Measurements from ENCODE around the gene CAMK2B.

Gene CAMK2B

GRCh38 chr7:44329888-44330287 lies 4.5 kb upstream of the CAMK2B start:
- no peak for DNase-seq (ENCODE audit: low read depth in 2 of 2)

DNA sequence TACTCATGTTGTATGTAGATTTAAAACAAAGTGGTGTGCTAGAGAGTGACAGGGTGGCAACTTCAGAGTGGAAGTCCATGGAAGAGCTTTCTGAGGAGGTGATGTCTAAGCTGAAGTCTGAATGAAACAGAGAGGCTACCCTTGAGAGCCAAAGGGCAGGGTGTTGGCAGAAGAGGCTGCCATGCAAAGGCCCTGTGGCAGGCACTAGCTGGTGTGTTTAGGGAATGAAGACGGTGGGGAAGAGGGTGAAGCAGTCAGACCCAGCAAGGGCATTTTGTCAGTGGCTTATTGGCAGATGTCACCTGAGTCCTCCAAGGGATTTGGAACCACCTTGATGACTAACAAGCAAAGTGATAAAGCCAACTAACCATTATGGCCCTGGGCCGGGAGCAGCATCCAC lies 3.7 kb upstream of the CAMK2B start:
- no peak for DNase-seq (ENCODE audit: low read depth in 2 of 2)

DNA sequence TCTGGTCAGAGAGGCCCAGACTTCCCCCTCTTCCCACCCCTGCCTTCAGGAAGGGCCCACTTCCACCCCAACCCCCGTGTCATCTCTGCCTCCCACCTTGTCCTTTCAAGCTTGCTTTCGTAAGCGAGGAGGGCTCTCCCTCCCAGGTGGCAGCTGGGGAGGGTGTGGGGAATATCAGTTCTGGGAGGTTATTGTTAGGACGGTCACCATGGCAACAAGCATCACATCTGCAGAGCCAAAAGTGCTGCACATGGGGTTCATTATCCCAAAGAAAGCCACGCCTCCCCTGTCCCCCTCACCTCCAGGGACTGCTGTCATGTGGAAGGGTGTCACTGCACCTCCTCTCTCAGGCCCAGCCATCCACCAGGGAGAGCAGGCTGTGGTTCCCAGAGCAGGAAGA lies 2.6 kb upstream of the CAMK2B start:
- DNase-seq (ENCODE audit: low read depth in 2 of 2): no peak

DNA sequence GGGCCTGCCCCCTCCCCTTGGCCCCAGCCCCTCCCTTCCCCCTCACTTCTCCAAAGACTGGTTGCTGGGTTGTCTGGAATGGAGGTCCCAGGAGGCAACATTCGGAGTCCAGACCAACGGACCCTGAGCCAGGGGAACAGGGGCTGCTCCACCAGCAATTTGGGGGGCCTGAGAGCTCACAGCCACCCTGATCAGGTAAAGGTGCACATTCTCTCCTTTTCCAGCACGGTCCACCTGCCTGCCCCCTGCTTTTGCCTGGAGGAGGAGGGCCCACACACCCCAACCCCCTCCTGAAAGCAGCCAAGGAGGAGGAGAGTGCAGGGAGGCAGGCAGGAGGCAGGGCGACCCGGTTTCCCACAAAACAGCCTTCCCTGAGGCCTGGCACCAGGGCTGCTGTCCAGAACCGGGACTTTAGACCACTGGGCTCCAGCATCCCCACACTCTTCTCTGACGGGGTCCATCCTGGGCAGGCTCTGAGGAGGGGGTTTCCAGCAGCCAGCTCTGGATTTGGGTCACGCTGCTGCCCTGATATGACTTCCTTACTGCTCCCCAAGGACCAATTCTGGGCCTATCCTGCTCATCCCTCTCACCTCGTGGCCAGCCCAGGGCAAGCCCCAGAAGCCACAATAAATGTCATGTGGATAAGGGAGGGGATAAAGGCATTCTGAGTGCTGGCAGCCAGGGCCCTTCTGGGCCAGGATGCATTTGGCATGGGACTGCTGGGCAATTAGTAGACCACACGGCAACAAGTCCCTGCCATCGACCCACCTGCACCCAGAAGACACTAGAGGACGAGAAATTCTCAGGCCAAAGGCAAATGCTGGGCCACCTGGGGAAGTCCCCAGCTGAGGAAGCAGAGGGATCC lies 1.1 kb upstream of the CAMK2B start:
- DNase-seq (ENCODE audit: low read depth in 2 of 2): no peak

DNA sequence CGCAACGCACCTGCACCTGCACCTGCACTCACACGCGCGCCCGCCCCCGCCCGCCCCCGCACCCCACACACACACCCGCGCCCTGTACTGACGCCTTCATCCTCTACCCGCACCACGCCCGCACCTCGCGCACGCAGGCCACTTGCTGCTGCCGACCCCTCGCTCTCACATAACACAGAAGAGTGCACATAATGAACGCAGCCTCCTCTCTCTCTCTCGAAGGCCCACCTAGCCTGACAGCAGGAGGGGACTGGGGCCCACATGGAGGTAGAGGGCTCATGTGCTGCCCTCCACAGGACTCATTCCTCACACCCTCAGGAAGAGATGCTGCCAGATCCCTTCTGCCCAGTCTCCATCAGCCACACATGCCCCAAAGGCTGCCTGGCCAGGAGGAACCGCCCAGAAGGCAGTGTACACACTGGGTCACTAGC lies 432 bp upstream of the CAMK2B start:
- DNase-seq (ENCODE audit: low read depth in 2 of 2): no peak

DNA sequence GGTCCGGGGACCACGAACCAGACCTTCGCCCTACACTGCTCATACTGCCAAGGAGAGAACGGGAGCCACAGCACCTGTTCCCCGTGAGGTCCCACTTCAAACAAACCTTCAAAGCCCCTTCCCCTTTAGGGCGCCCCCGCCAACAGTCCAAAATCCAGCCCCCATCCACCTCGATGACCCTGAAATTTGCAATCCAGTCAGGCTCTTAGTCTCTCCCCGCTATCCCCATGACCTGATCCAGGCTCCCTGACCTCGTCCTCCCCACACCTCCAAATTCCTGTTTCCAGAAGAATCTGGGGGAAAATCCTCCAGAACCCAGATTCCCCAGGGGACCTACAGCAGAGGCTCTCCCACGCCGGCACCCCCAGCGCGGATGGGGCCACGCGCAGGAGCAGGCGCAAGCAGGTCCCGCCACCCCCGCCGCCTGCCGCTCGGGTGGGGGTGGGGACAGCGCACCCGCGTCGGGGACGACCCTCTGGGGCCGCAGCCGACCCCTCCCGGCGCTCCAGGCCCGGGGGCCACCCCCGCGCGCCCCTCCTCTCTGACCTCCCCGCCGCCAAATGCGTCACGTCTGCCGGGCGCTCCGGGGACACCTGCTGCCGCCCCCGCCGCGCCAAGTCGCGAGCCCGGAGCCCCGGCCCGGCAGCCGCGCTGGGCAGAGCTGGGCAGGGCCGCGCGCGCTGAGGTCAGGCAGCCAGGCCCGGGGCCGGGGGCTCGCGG lies 753 bp downstream of the CAMK2B start:
- no peak for DNase-seq (ENCODE audit: low read depth in 2 of 2)

DNA sequence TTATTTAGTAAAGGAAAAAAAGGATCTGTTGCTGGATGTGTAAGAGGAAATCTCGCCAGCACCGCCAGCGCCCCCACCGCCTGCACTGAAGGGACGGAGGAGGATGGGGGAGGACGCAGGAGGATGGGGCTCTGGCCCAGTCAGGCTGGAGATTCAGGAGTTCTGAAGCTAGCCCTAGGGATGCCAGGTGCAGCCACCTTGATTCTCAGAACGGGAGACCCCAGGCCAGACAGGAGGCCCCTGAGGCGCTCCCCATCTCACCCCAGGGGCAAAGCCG lies 1.3 kb downstream of the CAMK2B start:
- no peak for DNase-seq (ENCODE audit: low read depth in 2 of 2)

DNA sequence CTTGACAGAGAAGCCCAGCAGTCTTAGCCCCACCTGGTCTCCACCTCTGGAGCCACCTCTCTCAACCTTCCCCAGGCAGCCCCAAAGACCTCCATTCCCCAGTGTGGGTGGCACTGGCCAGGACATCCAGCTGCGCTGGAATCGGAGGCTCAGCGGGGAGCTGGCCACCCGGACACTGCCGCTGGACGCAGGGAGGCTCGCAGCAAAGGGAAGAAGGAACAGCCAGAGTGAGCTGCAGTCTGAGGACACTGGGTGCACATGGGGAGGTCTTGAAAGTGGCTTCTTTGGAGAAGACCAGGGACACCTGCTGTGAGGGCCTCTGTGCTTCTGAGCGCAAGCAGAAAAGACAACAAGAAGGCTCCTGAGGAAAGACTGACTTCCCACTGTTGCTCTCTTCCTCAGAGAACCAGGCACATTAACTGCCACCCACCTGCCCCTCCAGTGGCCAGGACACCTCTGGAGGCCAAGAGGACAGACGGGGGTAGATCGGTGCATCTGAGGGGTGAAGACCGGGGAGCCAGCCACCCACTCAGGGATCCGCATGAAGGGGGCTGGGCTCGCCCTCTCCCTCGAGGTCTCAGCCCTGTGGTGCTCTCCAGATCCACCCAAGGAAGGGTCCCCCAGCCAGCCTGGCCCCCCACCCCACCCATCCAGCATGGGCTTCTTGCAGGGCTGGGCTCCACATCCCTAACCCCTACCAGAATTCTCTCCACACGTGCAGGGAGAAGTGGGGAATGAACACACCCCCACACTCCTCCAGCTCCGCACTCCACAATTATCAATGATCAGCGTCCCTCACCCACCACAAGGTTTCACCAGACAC lies 1.8 kb downstream of the CAMK2B start:
- DNase-seq (ENCODE audit: low read depth in 2 of 2): no peak

GRCh38 chr7:44322631-44323363 lies 2.6 kb downstream of the CAMK2B start:
- DNase-seq (ENCODE audit: low read depth in 2 of 2): no peak

DNA sequence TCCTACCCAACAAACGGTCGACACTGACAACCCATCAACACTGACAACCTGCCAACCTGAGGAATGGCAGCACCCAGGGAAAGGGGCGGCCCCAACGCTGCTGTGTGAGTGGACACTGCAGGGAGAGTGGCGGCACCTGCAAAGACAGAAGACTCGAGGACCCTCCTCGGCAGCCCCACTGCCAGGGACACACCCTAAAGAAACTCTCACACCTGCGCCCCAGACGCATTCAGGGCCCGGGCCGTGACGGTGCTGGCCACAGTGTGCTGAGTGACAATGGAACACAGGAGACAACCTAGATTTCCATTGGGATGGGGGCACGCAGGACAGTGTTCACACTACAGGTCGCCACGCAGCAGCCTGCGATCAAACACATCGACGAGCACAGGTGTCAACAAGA lies 3.6 kb downstream of the CAMK2B start:
- DNase-seq (ENCODE audit: low read depth in 2 of 2): no peak

- DNase-seq (ENCODE audit: low read depth in 2 of 2): no peak
These were observed 4.5 kb downstream of the CAMK2B start for GRCh38 chr7:44320794-44321371.

GRCh38 chr7:44320141-44320540 lies 5.3 kb downstream of the CAMK2B start:
- DNase-seq (ENCODE audit: low read depth in 2 of 2): no peak

GRCh38 chr7:44318332-44318731 lies 7.1 kb downstream of the CAMK2B start:
- no peak for DNase-seq (ENCODE audit: low read depth in 2 of 2)

- no peak for DNase-seq (ENCODE audit: low read depth in 2 of 2)
These were observed 10.0 kb downstream of the CAMK2B start for GRCh38 chr7:44315301-44315903.

DNA sequence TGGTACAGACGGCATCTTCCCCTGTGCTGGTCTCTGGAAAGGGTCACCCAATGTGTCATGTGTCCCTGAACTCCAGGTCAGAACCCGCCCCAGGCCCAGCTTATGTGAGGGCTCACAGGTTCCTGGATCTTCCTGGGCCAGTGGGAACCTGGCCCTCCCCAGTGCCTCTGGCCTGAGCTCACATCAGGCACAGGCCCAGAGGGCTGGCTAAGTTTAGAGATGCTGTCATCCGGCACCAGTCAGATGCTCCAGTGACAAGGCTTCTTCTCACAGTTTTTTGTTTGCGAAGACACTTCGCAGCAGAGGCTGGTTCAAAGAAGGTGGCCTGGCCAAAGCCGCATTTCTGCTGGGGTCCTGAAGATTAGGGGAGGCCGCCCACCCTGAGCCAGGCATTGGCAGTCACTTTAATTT lies 11.8 kb downstream of the CAMK2B start:
- no peak for DNase-seq (ENCODE audit: low read depth in 2 of 2)

DNA sequence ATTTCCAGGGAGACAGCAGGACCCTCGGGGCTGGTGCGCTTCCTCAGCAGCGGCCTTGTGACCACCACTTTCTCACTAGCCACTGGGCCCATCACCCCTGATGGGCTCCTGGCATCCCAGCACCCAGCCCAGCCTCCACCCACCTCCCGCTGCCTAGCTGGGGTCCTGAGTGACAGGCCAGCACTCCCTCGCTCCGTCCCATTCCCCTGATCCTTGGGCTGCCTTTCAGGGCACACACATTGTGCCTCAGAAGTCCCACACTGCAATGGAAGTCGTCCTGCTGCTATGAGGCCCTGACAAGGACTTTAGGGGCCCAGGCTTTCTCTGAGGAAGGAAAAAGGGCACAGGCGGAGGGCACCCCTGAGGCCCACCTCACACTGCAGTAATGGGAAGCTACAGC lies 12.4 kb downstream of the CAMK2B start:
- DNase-seq (ENCODE audit: low read depth in 2 of 2): no peak

- no peak for DNase-seq (ENCODE audit: low read depth in 2 of 2)
These were observed 13.6 kb downstream of the CAMK2B start for GRCh38 chr7:44311561-44312495.

DNA sequence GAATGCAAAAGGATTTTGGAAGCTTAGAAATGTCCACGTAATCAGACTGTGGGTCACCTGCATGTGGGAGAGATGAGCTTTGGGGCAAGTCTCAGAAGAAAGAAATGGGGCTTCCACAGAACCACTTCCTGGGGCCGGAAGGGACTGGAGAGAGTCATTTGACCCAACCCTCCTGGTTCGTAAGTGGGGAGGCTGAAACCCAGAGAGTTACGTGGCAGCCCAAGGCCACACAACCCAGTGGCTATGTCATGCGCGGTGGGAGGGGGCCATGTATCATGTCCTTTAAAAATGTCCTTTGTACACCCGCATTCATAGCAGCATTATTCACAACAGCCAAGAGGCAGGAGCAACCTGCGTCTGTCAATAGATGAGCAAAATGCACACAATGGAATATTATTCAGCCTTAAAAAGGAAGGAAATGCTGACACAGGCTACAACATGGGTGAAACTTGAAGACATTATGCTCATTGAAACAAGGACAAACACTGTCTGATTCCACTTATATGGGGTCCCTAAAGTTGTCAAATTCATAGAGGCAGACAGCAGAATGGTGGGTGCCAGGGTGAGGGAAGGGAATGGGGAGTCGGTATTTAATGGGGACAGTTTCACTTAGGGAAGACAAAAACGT lies 15.1 kb downstream of the CAMK2B start:
- DNase-seq (ENCODE audit: low read depth in 2 of 2): no peak

DNA sequence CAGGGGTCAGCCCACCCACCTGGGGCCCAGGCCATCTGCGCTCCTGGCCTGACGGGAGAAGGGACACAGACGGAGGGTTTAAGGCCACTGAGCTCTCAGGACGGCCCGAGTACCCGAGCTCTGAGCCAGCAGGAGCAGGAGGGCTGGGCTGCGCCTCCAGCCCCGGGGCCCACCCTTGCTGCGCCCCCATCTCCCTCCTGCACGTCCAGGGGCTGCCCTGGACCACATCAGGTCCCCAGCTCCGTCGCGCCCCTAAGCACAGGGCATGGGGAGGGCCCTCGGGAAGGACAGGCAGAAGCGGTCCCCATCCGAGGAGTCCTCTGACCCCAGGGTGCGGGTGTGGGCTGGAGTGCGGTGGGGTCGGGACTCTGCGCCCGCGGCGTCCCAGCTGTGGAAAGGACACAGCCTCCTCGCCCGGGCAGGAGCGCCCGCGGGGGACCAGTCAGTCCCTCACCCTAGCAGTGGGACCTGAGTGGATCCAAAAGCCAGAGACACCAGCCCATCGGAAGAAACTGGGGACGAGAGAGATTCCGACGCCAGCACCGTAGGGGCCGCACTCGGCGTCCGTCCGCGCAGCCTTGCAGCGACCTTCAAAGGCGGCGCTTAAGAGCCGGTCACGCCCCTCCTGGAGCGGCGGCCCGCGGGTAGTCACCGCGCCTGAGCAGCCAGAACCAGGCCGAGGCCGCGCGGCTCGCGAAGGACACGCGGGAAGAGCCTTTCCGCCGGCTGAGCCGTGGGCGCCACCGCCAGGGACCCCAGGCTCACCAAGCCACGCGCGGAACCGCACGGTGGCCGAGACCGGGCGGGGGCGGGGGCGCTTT lies 15.9 kb downstream of the CAMK2B start:
- peak; percentile 1 to 21 for DNase-seq (ENCODE audit: low read depth in 2 of 2)

All from stimulated activated CD8-positive, alpha-beta memory T cell treated with anti-CD3 and anti-CD28 coated beads, Interleukin-7, amount 100 ng/mL, for 4 hours (primary cell).